SK-N-SH (cell line): ENCODE data around the gene CKAP2L. TPM values are rescaled to one million over a fixed set of nuclear protein-coding genes. Genes with fewer than 3 reads are reported as not detected.

Experiments
- CTCF ChIA-PET: fragments of 300-600, 350-600 bp; formaldehyde crosslinking; extraction: SDS; loops from one replicate; lab custom pipeline; 2021; lab: Yijun Ruan, JAX
- POLR2A ChIA-PET: fragments of 350-600 bp; sonication (Branson Sonifier 250); formaldehyde crosslinking; extraction: SDS; loops from one replicate; lab custom pipeline; 2020; ENCODE audit warnings: antibody characterized with exemption, inconsistent platforms; lab: Yijun Ruan, JAX
- DNase-seq: peaks from one replicate; pipeline ENCODE4 v3.0.0; 2012
- H2AFZ ChIP-seq: fragments of 200-600 bp; sonication (generic); 2 replicates; pipeline ENCODE4 v1.8.1; 2016; ENCODE audit warnings: antibody characterized with exemption, mild to moderate bottlenecking, low read depth
- H3F3A ChIP-seq: fragments of 200-600 bp; sonication (generic); replicated peaks from 2 replicates; pipeline ENCODE3; 2016; ENCODE audit warnings: antibody characterized with exemption, mild to moderate bottlenecking; ENCODE audit not compliant: insufficient read depth
- H3K27ac ChIP-seq, 2 experiments: fragments of 200-500 bp in 1 of 2; fragments of 200-600 bp in 1 of 2; sonication (Bioruptor generic) in 1 of 2; sonication (generic), shearing (Covaris generic) in 1 of 2; 2 replicates each; pipeline versions ENCODE4 v1.5.1 to v1.6.1; 2014 to 2016; ENCODE audit warnings: low read depth in 2 of 2, inconsistent platforms in 1 of 2, low read length in 1 of 2, mild to moderate bottlenecking in 1 of 2, mixed read lengths in 1 of 2
- H3K27me3 ChIP-seq: fragments of 200-600 bp; sonication (generic), shearing (Covaris generic); 2 replicates; pipeline ENCODE4 v1.6.1; 2016; ENCODE audit warnings: mixed run types; ENCODE audit not compliant: insufficient read depth
- H3K36me3 ChIP-seq, 2 experiments: fragments of 200-500 bp in 1 of 2; fragments of 200-600 bp in 1 of 2; sonication (Bioruptor generic) in 1 of 2; sonication (generic) in 1 of 2; replicated peaks in 1 of 2; 2 replicates each; pipeline versions ENCODE3 to v1.5.1; 2014 to 2016; ENCODE audit warnings: low read length in 1 of 2, mild to moderate bottlenecking in 1 of 2; ENCODE audit not compliant: insufficient read depth in 2 of 2, control insufficient read depth in 1 of 2
- H3K4me1 ChIP-seq, 2 experiments: fragments of 200-500 bp in 1 of 2; fragments of 200-600 bp in 1 of 2; sonication (Bioruptor generic) in 1 of 2; sonication (generic), shearing (Covaris generic) in 1 of 2; 2 replicates each; pipeline versions ENCODE4 v1.5.1 to v1.6.1; 2014 to 2016; ENCODE audit warnings: low read depth in 1 of 2, low read length in 1 of 2, mixed run types in 1 of 2; ENCODE audit not compliant: insufficient read depth in 2 of 2, control insufficient read depth in 1 of 2
- H3K4me2 ChIP-seq: fragments of 200-600 bp; sonication (generic), shearing (Covaris generic); 2 replicates; pipeline ENCODE4 v1.6.1; 2017; ENCODE audit warnings: mixed run types
- H3K4me3 ChIP-seq, 2 experiments: fragments of 200-500 bp in 1 of 2; fragments of 200-600 bp in 1 of 2; sonication (Bioruptor generic) in 1 of 2; sonication (generic), shearing (Covaris generic) in 1 of 2; 2 replicates each; pipeline versions ENCODE4 v1.5.1 to v1.8.1; 2014 to 2016; ENCODE audit warnings: low read depth in 2 of 2, inconsistent platforms in 1 of 2, low read length in 1 of 2, mild to moderate bottlenecking in 1 of 2, mixed read lengths in 1 of 2, moderate library complexity in 1 of 2
- H3K79me2 ChIP-seq: fragments of 200-600 bp; sonication (generic); 2 replicates; pipeline ENCODE4 v1.8.1; 2017; ENCODE audit warnings: mild to moderate bottlenecking; ENCODE audit not compliant: insufficient read depth
- H3K9ac ChIP-seq: fragments of 200-600 bp; sonication (generic); 2 replicates; pipeline ENCODE4 v1.6.1; 2017; ENCODE audit warnings: mixed run types
- H3K9me2 ChIP-seq: fragments of 200-600 bp; sonication (generic); 2 replicates; pipeline ENCODE4 v1.6.1; 2017; ENCODE audit warnings: mixed run types
- H3K9me3 ChIP-seq: fragments of 200-600 bp; sonication (generic); 2 replicates; pipeline ENCODE4 v1.6.1; 2017; ENCODE audit warnings: mixed run types, mild to moderate bottlenecking, moderate library complexity
- H4K20me1 ChIP-seq: fragments of 200-600 bp; sonication (generic); 2 replicates; pipeline ENCODE4 v1.6.1; 2017; ENCODE audit warnings: mild to moderate bottlenecking, mixed run types; ENCODE audit not compliant: insufficient read depth
- FOSL2 ChIP-seq: IDR thresholded peaks from 2 replicates; pipeline ENCODE4 v1.4.0; 2012; ENCODE audit warnings: low read depth, mild to moderate bottlenecking, moderate library complexity, borderline replicate concordance
- FOXM1 ChIP-seq: IDR thresholded peaks from 2 replicates; pipeline ENCODE4 v1.4.0; 2012; ENCODE audit warnings: low read depth, mild to moderate bottlenecking
- IRF3 ChIP-seq: fragments of 150-350 bp; IDR thresholded peaks from 2 replicates; pipeline ENCODE4 v1.6.1; 2016; ENCODE audit warnings: mild to moderate bottlenecking, low read depth, low read length
- NRF1 ChIP-seq: IDR thresholded peaks from 2 replicates; pipeline ENCODE4 v1.6.1; 2012; ENCODE audit warnings: low read depth, mild to moderate bottlenecking, low read length
- POLR2AphosphoS5 ChIP-seq: IDR thresholded peaks from 2 replicates; pipeline ENCODE4 v1.6.1; 2012; ENCODE audit warnings: low read depth, low read length
- RCOR1 ChIP-seq: fragments of 150-350 bp; IDR thresholded peaks from 2 replicates; pipeline ENCODE4 v1.6.1; 2017; ENCODE audit warnings: antibody characterized with exemption, low read length
- RFX5 ChIP-seq: IDR thresholded peaks from 2 replicates; pipeline ENCODE4 v1.6.1; 2012; ENCODE audit warnings: mild to moderate bottlenecking, improper control_type of control experiment, low read length
- RXRA ChIP-seq: IDR thresholded peaks from 2 replicates; pipeline ENCODE4 v1.4.0; 2012; ENCODE audit warnings: low read depth, mild to moderate bottlenecking, borderline replicate concordance
- TCF12 ChIP-seq: IDR thresholded peaks from 2 replicates; pipeline ENCODE4 v1.4.0; 2012
- YY1 ChIP-seq: IDR thresholded peaks from 2 replicates; pipeline ENCODE4 v1.4.0; 2012; ENCODE audit warnings: low read depth, mild to moderate bottlenecking
- WGBS: methylation state at CpG from one replicate; pipeline ENCODE4 v1.1.6; 2017; ENCODE audit warnings: low lambda C conversion rate; 5-methylcytosine and 5-hydroxymethylcytosine counted together
- polyA plus RNA-seq, 3 experiments: library from polyadenylated mRNA; depleted of rRNA; stranded (reverse); fragments of >200 nt; gene quantifications; 2 replicates each; pipeline ENCODE4 v1.2.3, GENCODE V29; 2012
- TF ChIP-seq, protein P1 (sequence below): IDR thresholded peaks from 2 replicates; pipeline ENCODE4 v1.4.0; 2012; ENCODE audit warnings: low read depth, borderline replicate concordance

Gene CKAP2L
- polyA plus RNA-seq, 1 of the 3 experiments (the other 2 are of a cell fraction) = 2.9 TPM

DNA sequence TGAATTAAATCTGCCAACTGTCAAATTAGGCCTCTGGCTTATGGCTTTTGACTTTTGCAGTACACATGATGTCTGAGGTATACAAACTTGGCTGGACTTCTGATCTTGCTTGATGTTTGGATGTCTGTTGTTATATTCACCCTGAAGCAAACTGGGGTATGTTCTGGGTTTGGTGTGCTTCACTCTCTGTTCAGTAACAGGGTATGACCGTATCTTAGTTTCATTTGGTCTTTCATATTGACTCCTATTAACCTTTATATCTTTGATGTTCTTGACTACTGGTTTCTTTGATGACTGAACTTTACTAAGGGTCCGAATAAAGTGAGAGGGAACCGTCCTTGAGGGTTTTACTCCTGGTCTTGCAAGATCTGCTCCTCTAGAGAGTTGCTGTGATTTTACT, 8.2 kb downstream of the CKAP2L start:
- WGBS = 96% methylated on average over 3 of the region's 3 CpGs

DNA sequence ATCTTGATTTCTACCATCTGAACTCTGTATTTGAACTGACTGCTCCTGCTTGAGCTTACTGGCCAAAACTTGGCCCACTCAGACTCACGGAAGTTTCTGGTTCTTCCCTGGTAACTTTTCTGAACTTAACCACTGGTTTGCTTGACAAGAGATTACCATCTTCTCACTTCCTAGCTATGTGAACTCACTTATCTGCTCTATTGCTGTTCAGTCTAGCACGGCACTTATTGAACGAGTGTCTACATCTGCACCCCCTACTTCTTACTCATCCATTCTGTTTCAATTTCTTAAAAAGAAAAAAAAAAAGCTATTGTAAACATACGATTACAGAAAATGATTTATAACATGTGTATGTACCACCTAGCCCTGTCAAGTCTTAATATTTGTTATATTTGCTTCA, 9.0 kb downstream of the CKAP2L start:
- peaks cover 0 to 3% of the 10 kb centered on the region in 2 experiments; a peak in 1 of 4 replicates for H3K4me1 ChIP-seq
- no peaks in the 10 kb centered on the region for H3K27me3 ChIP-seq
- H2AFZ ChIP-seq = no peak overlapping the region
- no peak overlapping the region for H3K9ac ChIP-seq
- ChIA-PET CTCF (interaction anchor here (1.1 to 2.5 kb wide), 4 partner anchors 11 to 203 kb away, joined by 3 to 15 read pairs (median 3); no protein-coding TSS in a partner anchor), POLR2A (no interaction called here)
- TF ChIP-seq FOSL2 = no peak
- no peak for TF ChIP-seq RXRA
- TF ChIP-seq RCOR1 = no peak
- TF ChIP-seq RFX5 = no peak
- TF ChIP-seq TCF12 = no peak
- TF ChIP-seq IRF3 = no peak
- no peak for TF ChIP-seq NRF1
- H3K9me2 ChIP-seq = no peaks in the 10 kb centered on the region
- no peak for DNase-seq
- H3K36me3 ChIP-seq = peaks cover 49 to 52% of the 10 kb centered on the region in 2 experiments
- H3K4me3 ChIP-seq = no peak overlapping the region
- no peak overlapping the region for H3K4me2 ChIP-seq
- 96% methylated on average over 4 of the region's 4 CpGs for WGBS
- no peaks in the 10 kb centered on the region for H4K20me1 ChIP-seq
- H3K79me2 ChIP-seq = peaks cover 54% of the 10 kb centered on the region; the same call in 1 of the 2 replicates
- H3K9me3 ChIP-seq = no peaks in the 10 kb centered on the region
- H3K27ac ChIP-seq = no peak overlapping the region
- H3F3A ChIP-seq = peaks cover 21% of the 10 kb centered on the region

More for the DNA sequence above, 8.2 kb downstream of the CKAP2L start:
- Histone ChIP-seq H3K4me3 (no peak overlapping the region), H4K20me1 (no peaks in the 10 kb centered on the region), H3K36me3 (peaks cover 47 to 54% of the 10 kb centered on the region in 2 experiments), H3F3A (peaks cover 15% of the 10 kb centered on the region), H3K27ac (no peak overlapping the region), H3K9me3 (no peaks in the 10 kb centered on the region), H3K9ac (no peak overlapping the region), H3K4me2 (no peak overlapping the region), H3K79me2 (peaks cover 55% of the 10 kb centered on the region; the same call in 1 of the 2 replicates), H3K9me2 (no peaks in the 10 kb centered on the region), H3K27me3 (no peaks in the 10 kb centered on the region), H2AFZ (no peak overlapping the region), H3K4me1 (peaks cover 0 to 3% of the 10 kb centered on the region in 2 experiments; a peak in 1 of 4 replicates)
- ChIA-PET POLR2A (no interaction called here), CTCF (interaction anchor here (1.1 to 2.5 kb wide), 3 partner anchors 11 to 186 kb away, joined by 3 to 15 read pairs (median 3); no protein-coding TSS in a partner anchor)
- TF ChIP-seq FOSL2 (no peak), POLR2AphosphoS5 (no peak), FOXM1 (no peak), YY1 (no peak)
- TF ChIP-seq, protein P1, sequence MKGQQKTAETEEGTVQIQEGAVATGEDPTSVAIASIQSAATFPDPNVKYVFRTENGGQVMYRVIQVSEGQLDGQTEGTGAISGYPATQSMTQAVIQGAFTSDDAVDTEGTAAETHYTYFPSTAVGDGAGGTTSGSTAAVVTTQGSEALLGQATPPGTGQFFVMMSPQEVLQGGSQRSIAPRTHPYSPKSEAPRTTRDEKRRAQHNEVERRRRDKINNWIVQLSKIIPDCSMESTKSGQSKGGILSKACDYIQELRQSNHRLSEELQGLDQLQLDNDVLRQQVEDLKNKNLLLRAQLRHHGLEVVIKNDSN = no peak
- DNase-seq = no peak
